GM18907 (cell line): ENCODE results near the gene STAMBPL1.

Experiments used
- ATAC-seq: cut with Tn5 transposase; IDR thresholded peaks from one replicate; pipeline ENCODE4 v1.9.1; 2021; ENCODE audit warnings: mild to moderate bottlenecking, moderate library complexity; ENCODE audit not compliant: unreplicated experiment

STAMBPL1 gene

GRCh38 chr10:88890681-88891381 lies 10.8 kb downstream of the STAMBPL1 start:
- ATAC-seq: no peak

- no peak for ATAC-seq
Observed at GRCh38 chr10:88892222-88892967, 12.3 kb downstream of the STAMBPL1 start.

GRCh38 chr10:88893611-88894010 lies 13.6 kb downstream of the STAMBPL1 start:
- ATAC-seq: no peak

- ATAC-seq: no peak
Observed at GRCh38 chr10:88895250-88895649, 15.2 kb downstream of the STAMBPL1 start.

GRCh38 chr10:88896372-88896993 lies 16.4 kb downstream of the STAMBPL1 start:
- ATAC-seq: no peak

GRCh38 chr10:88896994-88897853 lies 17.2 kb downstream of the STAMBPL1 start:
- ATAC-seq: no peak

GRCh38 chr10:88898727-88899126 lies 18.7 kb downstream of the STAMBPL1 start:
- ATAC-seq: no peak

GRCh38 chr10:88899886-88900285 lies 19.8 kb downstream of the STAMBPL1 start:
- ATAC-seq: no peak

GRCh38 chr10:88901206-88901983 lies 21.4 kb downstream of the STAMBPL1 start:
- peak; percentile 80 for ATAC-seq

GRCh38 chr10:88901984-88902789 lies 22.1 kb downstream of the STAMBPL1 start:
- ATAC-seq: peak; percentile 28

- ATAC-seq: no peak
Observed at GRCh38 chr10:88903715-88904114, 23.7 kb downstream of the STAMBPL1 start.

- no peak for ATAC-seq
Observed at GRCh38 chr10:88906921-88907320, 26.9 kb downstream of the STAMBPL1 start.

GRCh38 chr10:88908194-88908593 lies 28.1 kb downstream of the STAMBPL1 start:
- no peak for ATAC-seq

GRCh38 chr10:88911116-88911515 lies 31.1 kb downstream of the STAMBPL1 start:
- ATAC-seq: no peak

GRCh38 chr10:88911851-88912250 lies 31.8 kb downstream of the STAMBPL1 start:
- ATAC-seq: no peak

- no peak for ATAC-seq
Observed at GRCh38 chr10:88913127-88913526, 33.1 kb downstream of the STAMBPL1 start.

- ATAC-seq: no peak
Observed at GRCh38 chr10:88913788-88914187, 33.7 kb downstream of the STAMBPL1 start.

GRCh38 chr10:88915781-88916180 lies 35.7 kb downstream of the STAMBPL1 start:
- ATAC-seq: no peak

- ATAC-seq: no peak
Observed at GRCh38 chr10:88916231-88916630, 36.2 kb downstream of the STAMBPL1 start.
